ENCODE results near the gene CHL1.

GRCh38 chr3:394775-395174 lies 198.2 kb downstream of the CHL1 start:
- TF ChIP-seq CTCF (IDR thresholded peaks at IDR 0.05) (no peak), EZH2phosphoT487 (IDR thresholded peaks at IDR 0.05) (no peak)
